CD14-positive monocyte (primary cell): ENCODE data around the gene RPL18. TPM values are rescaled to one million over a fixed set of nuclear protein-coding genes. Genes with fewer than 3 reads are reported as not detected.
A peak's percentile ranks its signal among the peaks of the same experiment; 100 is the strongest.

Experiments
- DNase-seq, 3 donors: peaks; one replicate each; pipeline ENCODE4 v3.0.0-alpha.2; 2011 to 2022
- H2AFZ ChIP-seq: 2 replicates; pipeline ENCODE4 v1.6.0; 2012; ENCODE audit warnings: mild to moderate bottlenecking, low read depth, low read length, inconsistent platforms; ENCODE audit not compliant: insufficient read depth, poor library complexity, severe bottlenecking
- H3K27ac ChIP-seq, 2 donors: 1 replicate in 1 of 2; 2 replicates in 1 of 2; pipeline ENCODE4 v1.5.1; 2012 to 2013; ENCODE audit warnings: low read length in 2 of 2, control low read depth in 1 of 2, inconsistent platforms in 1 of 2, low read depth in 1 of 2, mild to moderate bottlenecking in 1 of 2
- H3K27me3 ChIP-seq, 2 donors: one replicate each; pipeline versions ENCODE4 v1.6.0 to v1.6.1; 2011 to 2013; ENCODE audit warnings: low read length in 2 of 2; ENCODE audit not compliant: control insufficient read depth in 2 of 2, insufficient read depth in 2 of 2
- H3K36me3 ChIP-seq, 2 donors: replicated peaks in 1 of 2; 1 replicate in 1 of 2; 2 replicates in 1 of 2; pipeline versions ENCODE4 v1.5.1 to v1.6.1; 2012 to 2013; ENCODE audit warnings: low read length in 2 of 2, control low read depth in 1 of 2, inconsistent platforms in 1 of 2, mild to moderate bottlenecking in 1 of 2; ENCODE audit not compliant: insufficient read depth in 2 of 2, control insufficient read depth in 1 of 2
- H3K4me1 ChIP-seq, 2 donors: 1 replicate in 1 of 2; 2 replicates in 1 of 2; pipeline versions ENCODE4 v1.5.1 to v1.6.1; 2012 to 2013; ENCODE audit warnings: low read length in 2 of 2, control low read depth in 1 of 2, inconsistent platforms in 1 of 2, mild to moderate bottlenecking in 1 of 2, moderate library complexity in 1 of 2; ENCODE audit not compliant: insufficient read depth in 2 of 2, control insufficient read depth in 1 of 2
- H3K4me2 ChIP-seq: replicated peaks from 2 replicates; pipeline ENCODE3; 2012; ENCODE audit warnings: low read length, moderate library complexity, mild to moderate bottlenecking; ENCODE audit not compliant: poor library complexity, severe bottlenecking; ENCODE audit errors: extremely low read depth
- H3K4me3 ChIP-seq, 3 experiments: fragments of 200-600 bp in 1 of 3; sonication (generic) in 1 of 3; replicated peaks in 1 of 3; 1 replicate in 2 of 3; 2 replicates in 1 of 3; pipeline ENCODE4 v1.5.1; 2011 to 2013; ENCODE audit warnings: low read length in 3 of 3, mild to moderate bottlenecking in 3 of 3, control low read depth in 2 of 3, low read depth in 2 of 3, inconsistent platforms in 1 of 3, moderate library complexity in 1 of 3
- H3K79me2 ChIP-seq: 2 replicates; pipeline ENCODE4 v1.6.0; 2012; ENCODE audit warnings: mild to moderate bottlenecking, control low read depth, inconsistent platforms, low read length, moderate library complexity; ENCODE audit not compliant: insufficient read depth
- H3K9ac ChIP-seq: 2 replicates; pipeline ENCODE4 v1.6.0; 2017; ENCODE audit warnings: low read length, mild to moderate bottlenecking; ENCODE audit not compliant: insufficient read depth, poor library complexity, severe bottlenecking
- H3K9me3 ChIP-seq, 2 donors: replicated peaks in 1 of 2; 1 replicate in 1 of 2; 2 replicates in 1 of 2; pipeline versions ENCODE4 v1.5.1 to v1.6.1; 2012 to 2013; ENCODE audit warnings: low read length in 2 of 2, control low read depth in 1 of 2; ENCODE audit not compliant: control insufficient read depth in 1 of 2, insufficient read depth in 1 of 2
- H4K20me1 ChIP-seq: 2 replicates; pipeline ENCODE4 v1.6.0; 2012; ENCODE audit warnings: mild to moderate bottlenecking, low read length, control low read depth, moderate library complexity; ENCODE audit not compliant: insufficient read depth
- H3K27ac Mint-ChIP-seq, 7 donors: one replicate each; pipeline ENCODE4 v1.8.0; 2020; ENCODE audit warnings: mild to moderate bottlenecking in 7 of 7, mixed read lengths in 7 of 7, moderate library complexity in 6 of 7, inconsistent platforms in 2 of 7
- H3K27me3 Mint-ChIP-seq, 3 donors: one replicate each; pipeline ENCODE4 v1.8.0; 2021 to 2022; ENCODE audit warnings: low read depth in 3 of 3, mild to moderate bottlenecking in 3 of 3, mixed read lengths in 3 of 3, moderate library complexity in 3 of 3, inconsistent platforms in 1 of 3
- H3K36me3 Mint-ChIP-seq, 2 donors: one replicate each; pipeline ENCODE4 v1.8.0; 2020; ENCODE audit warnings: mixed read lengths in 2 of 2, inconsistent platforms in 1 of 2, mild to moderate bottlenecking in 1 of 2
- H3K4me1 Mint-ChIP-seq: one replicate; pipeline ENCODE4 v1.8.0; 2020; ENCODE audit warnings: mild to moderate bottlenecking, mixed read lengths
- H3K4me3 Mint-ChIP-seq, 2 donors: one replicate each; pipeline ENCODE4 v1.8.0; 2020; ENCODE audit warnings: mild to moderate bottlenecking in 2 of 2, mixed read lengths in 2 of 2, moderate library complexity in 1 of 2
- H3K9me3 Mint-ChIP-seq, 7 donors: one replicate each; pipeline ENCODE4 v1.8.0; 2020 to 2022; ENCODE audit warnings: mixed read lengths in 7 of 7, mild to moderate bottlenecking in 6 of 7, moderate library complexity in 6 of 7, inconsistent platforms in 2 of 7
- WGBS: methylation state at CpG from one replicate; pipeline ENCODE4 v1.1.5; 2013; ENCODE audit warnings: missing lambda C conversion rate; ENCODE audit not compliant: insufficient coverage; 5-methylcytosine and 5-hydroxymethylcytosine counted together
- intact Hi-C, 2 donors: fragments of 100-400 bp; cut with micrococcal nuclease; formaldehyde crosslinking; loops; one replicate each; pipeline versions ENCODE4 v1.15.0 to v1.15.1; 2023
- polyA plus RNA-seq, 3 donors: library from polyadenylated mRNA; depleted of rRNA in 1 of 3; unstranded in 2 of 3; stranded (reverse) in 1 of 3; fragments of 300-500 nt in 2 of 3; fragments of >200 nt in 1 of 3; fragmentation: Illumina TruSeq in 2 of 3; gene quantifications; 1 replicate in 2 of 3; 2 replicates in 1 of 3; pipeline ENCODE4 v1.2.3, GENCODE V29; 2012 to 2021
- TF ChIP-seq, protein P1 (sequence below): fragments of 200-600 bp; IDR thresholded peaks from one replicate; pipeline ENCODE4 v1.8.0; 2022; ENCODE audit warnings: antibody characterized with exemption, mild to moderate bottlenecking

RPL18 gene
- polyA plus RNA-seq, 3 donors = 803 to 1,540 (median 892) TPM

DNA sequence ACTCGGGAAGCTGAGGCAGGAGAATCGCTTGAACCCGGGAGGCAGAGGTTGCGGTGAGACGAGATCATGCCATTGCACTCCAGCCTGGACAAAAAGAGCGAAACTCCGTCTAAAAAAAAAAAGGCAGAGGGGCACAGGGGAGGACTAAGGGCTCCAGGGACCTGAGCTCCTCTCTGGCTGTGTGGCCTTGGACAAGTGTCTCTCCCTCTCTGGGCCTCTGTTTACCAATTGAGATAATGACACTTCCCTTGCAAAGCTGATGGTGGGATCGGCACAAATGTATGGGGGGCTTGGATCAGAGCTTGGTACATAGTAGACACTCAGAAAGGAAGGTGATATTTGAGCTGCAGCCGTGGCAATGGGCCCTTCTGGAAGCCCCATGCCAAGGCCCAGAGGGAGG is 23.8 kb downstream of the RPL18 start:
- peaks cover 0 to 2% (median 0%) of the 10 kb centered on the region in 7 donors for H3K9me3 Mint-ChIP-seq
- H3K9ac ChIP-seq = no peak overlapping the region
- no peaks in the 10 kb centered on the region for H3K4me1 Mint-ChIP-seq
- DNase-seq = no peak
- H3K4me3 ChIP-seq = no peak overlapping the region
- H3K4me3 Mint-ChIP-seq = peak overlapping the region in 1 of 2 donors; percentile 14
- no peaks in the 10 kb centered on the region for H3K4me1 ChIP-seq
- no peaks in the 10 kb centered on the region for H3K36me3 Mint-ChIP-seq
- H3K79me2 ChIP-seq = no peaks in the 10 kb centered on the region
- no peaks in the 10 kb centered on the region for H3K27me3 ChIP-seq
- 80% methylated on average over 6 of the region's 9 CpGs for WGBS
- H4K20me1 ChIP-seq = no peaks in the 10 kb centered on the region
- no peaks in the 10 kb centered on the region for H3K9me3 ChIP-seq
- H3K27ac ChIP-seq = no peak overlapping the region
- no peak overlapping the region for H2AFZ ChIP-seq
- TF ChIP-seq, protein P1, sequence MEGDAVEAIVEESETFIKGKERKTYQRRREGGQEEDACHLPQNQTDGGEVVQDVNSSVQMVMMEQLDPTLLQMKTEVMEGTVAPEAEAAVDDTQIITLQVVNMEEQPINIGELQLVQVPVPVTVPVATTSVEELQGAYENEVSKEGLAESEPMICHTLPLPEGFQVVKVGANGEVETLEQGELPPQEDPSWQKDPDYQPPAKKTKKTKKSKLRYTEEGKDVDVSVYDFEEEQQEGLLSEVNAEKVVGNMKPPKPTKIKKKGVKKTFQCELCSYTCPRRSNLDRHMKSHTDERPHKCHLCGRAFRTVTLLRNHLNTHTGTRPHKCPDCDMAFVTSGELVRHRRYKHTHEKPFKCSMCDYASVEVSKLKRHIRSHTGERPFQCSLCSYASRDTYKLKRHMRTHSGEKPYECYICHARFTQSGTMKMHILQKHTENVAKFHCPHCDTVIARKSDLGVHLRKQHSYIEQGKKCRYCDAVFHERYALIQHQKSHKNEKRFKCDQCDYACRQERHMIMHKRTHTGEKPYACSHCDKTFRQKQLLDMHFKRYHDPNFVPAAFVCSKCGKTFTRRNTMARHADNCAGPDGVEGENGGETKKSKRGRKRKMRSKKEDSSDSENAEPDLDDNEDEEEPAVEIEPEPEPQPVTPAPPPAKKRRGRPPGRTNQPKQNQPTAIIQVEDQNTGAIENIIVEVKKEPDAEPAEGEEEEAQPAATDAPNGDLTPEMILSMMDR = no peak
- no peak overlapping the region for H3K4me2 ChIP-seq
- no peak overlapping the region for H3K27ac Mint-ChIP-seq
- intact Hi-C loops = no loop called here
- H3K36me3 ChIP-seq = no peaks in the 10 kb centered on the region
- peaks cover 6 to 14% (median 8%) of the 10 kb centered on the region in 3 donors for H3K27me3 Mint-ChIP-seq

- TF ChIP-seq, protein P1 = no peak
- Histone ChIP-seq H3K4me2 (no peak overlapping the region), H4K20me1 (no peaks in the 10 kb centered on the region), H3K4me1 (peaks cover 10 to 12% of the 10 kb centered on the region in 2 donors), H3K9me3 (no peaks in the 10 kb centered on the region), H3K27ac (no peak overlapping the region), H2AFZ (no peak overlapping the region), H3K79me2 (no peaks in the 10 kb centered on the region), H3K36me3 (no peaks in the 10 kb centered on the region), H3K9ac (no peak overlapping the region), H3K4me3 (no peak overlapping the region), H3K27me3 (no peaks in the 10 kb centered on the region)
- Mint-ChIP-seq H3K9me3 (no peaks in the 10 kb centered on the region), H3K36me3 (no peaks in the 10 kb centered on the region), H3K27me3 (peaks cover 4 to 9% (median 6%) of the 10 kb centered on the region in 3 donors), H3K4me3 (no peak overlapping the region), H3K27ac (no peak overlapping the region), H3K4me1 (peaks cover 11% of the 10 kb centered on the region)
- 87% methylated on average over 3 of the region's 5 CpGs for WGBS
- DNase-seq = peak in 1 of 3 donors; percentile 38
- intact Hi-C loops = no loop called here
Measured at GRCh38 chr19:48591021-48591420, 28.0 kb downstream of the RPL18 start.
